Glomerular visceral epithelial cell (primary cell): Measurements from ENCODE around the gene GGNBP2.
"Not testable (repeated sequence)": the region's sequence is repeated elsewhere in the genome, so short reads cannot be mapped to it uniquely, and the experiment has no call there.

Source experiments
- DNase-seq: peaks from one replicate; pipeline ENCODE4 v3.0.0-alpha.2; 2016; ENCODE audit errors: extremely low spot score

The GGNBP2 gene

DNA sequence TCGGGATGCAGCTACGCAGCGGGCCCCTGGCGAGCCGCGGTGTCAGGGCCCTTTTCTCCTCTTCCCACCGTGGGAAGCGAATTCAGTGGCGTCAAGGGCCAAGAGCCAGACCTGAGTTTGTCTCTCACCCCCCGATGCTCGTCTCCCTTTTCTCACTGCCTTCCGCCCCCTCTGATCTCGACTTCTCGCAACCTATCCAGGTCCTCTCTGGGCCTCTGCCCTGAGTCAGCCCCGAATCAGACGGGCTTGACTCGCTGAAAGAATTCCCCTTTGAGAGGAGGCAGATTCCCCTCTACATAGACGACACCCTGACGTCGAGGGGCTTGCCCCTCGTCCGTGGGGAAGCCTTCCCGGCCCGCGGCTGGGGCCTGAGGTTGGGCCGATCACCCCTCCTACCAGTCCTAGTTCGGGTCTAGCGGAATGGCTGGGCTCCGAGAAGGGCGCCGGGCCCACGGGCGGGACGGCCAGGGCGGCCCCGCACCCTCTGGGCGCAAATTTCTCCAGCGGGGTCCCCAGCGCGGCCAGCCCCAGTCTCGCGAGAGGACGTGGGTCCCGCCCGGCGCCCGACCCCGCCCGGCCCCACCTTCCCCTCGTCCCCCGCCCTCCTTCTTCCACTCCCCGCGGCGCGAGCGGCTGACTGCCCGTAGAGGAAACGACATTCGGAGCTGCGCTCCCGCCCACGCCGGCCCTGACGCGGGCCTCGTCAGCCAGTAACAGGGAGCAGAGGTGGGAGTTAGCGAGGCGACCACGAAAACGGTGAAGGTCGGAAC, at the start of gene GGNBP2:
TSS of gene GGNBP2 (plus strand) at position 613 of the 770 bp plus-strand sequence. CDS start 806 bp downstream, outside the sequence.
- peak; percentile 94 for DNase-seq

GRCh38 chr17:36495076-36495578, 49.6 kb upstream of the GGNBP2 start:
- DNase-seq = no peak

DNA sequence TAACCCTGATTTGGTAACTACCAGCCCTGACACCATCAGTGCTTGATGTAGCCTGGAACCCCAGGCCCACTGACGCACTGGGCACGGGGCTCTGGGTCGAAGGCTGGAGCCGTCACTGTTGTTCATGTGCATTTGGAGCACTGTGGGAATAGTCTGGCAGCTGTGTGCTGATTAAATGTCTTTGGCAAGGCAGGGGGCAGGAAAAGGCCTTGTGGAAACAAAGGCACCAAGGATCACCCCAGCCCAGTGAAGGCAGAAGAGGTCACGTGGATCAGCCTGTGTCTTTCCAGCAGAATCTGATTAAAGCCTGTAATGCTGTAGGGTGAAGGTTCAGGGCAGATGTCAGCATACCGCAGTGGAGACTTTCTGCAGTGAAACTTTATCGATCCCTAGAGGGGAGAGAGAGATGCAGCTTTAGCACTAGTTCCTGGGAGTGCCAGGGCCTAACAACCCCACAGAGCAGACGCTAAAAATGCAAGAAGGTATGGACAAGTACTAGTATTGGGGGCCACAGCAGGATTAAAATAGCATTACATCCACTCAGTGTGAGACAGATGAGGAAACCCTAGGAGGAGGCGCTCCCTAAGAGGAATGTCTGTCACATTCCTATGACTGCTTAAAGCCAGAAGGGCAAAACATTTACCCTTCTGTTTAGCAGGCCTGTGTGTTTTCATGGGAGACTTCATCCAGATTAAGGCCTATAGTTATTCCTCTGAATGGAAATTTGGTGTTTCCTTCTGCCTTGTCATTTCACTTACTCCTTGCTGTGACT, 48.5 kb upstream of the GGNBP2 start:
- DNase-seq = no peak

GRCh38 chr17:36498155-36498554, 46.6 kb upstream of the GGNBP2 start:
- no peak for DNase-seq

DNA sequence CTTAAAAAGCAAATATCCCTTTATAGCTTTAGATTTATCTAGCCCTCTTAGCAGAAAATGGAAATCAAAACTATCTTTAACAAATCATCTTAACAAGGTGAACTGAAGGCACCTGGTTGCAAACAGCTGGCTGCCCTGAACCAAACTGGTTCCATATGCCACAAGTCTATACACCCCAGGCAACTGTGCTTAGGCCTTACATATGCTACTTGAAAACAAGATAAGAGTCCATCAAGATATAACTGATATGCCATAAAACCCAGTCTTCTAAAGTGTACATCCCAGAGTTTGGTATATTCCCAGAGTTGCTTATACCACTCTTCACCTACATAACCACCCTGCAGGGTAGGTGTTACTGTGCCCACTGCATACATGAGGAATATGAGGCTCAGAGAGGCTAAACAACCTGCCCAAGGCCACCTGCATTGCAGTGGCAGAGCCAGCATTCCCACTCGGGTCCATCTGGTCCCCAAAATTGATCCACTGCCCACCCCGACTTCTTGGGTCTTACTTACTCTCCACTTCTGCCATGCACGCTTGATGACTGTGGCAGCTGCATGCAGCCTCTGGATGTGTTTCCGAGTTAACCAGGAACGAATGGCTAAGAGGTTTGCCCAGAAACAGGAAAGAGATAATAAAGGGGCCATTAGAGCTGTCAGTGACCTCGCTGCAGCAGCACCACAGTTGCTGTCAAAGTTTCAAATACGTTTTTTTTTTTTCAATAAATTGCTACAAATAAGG, 46.0 kb upstream of the GGNBP2 start:
- DNase-seq = no peak

DNA sequence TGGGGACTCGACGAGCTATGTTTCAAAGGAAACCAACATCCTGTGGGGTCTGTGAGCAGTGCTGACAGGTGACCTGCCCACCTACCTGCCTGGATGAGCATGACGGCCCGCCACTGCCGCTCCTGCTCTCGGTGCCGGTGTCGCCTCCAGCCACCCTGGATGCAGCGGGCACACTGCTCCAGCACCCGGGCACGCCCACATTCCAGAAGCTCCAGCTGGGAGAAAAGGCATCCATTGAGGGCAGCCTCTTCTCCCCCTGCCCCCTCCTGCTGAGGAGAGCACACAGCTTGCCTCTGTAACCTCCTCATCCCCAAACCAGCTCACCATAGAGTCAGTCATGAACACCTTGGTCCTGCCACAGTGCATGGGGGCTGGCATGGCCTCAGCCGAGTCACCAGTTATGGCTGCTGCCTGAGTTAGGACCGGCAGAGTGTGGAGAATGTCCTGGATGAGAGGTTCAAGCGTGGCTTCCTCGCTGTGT, 43.9 kb upstream of the GGNBP2 start:
- DNase-seq = no peak

DNA sequence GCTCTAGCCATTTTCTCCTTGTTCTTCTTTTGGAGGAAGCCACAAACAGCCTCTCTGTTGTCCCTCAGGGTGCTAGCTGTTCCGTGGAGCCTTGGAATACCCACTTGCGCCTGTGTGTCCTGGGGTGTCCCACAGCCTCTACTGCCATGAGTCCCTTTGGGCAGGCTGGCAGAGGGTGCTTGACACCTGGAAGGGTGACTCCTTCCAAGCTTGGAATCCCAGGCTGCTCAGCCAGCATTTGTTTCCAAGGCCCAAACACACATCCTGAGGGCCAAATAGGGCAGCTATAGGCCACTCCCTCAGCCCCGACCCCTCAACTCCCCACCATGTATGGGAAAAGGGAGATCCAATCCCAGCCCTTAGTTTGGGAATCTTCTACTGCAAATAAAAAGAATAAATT, 43.4 kb upstream of the GGNBP2 start:
- no peak for DNase-seq

DNA sequence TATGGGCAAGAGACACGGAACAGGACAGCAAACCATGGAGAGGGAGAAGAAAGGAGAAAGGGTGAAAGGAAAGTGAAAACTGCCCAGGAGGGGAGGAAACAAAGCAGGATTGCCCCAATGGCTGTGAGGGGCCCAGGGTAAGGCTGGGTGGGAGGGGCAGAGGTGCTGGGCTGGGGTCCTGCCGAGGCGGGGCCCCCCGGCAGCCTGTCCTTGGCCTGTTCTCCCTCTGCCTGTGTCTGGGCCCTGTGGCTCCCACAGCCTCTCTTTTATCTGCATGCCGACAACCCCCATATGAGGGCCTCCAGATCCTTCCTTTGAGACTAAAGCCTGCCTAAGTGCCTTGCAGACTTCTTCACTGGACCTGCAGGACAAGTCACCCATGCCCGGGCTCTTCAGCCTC, 42.8 kb upstream of the GGNBP2 start:
- no peak for DNase-seq

DNA sequence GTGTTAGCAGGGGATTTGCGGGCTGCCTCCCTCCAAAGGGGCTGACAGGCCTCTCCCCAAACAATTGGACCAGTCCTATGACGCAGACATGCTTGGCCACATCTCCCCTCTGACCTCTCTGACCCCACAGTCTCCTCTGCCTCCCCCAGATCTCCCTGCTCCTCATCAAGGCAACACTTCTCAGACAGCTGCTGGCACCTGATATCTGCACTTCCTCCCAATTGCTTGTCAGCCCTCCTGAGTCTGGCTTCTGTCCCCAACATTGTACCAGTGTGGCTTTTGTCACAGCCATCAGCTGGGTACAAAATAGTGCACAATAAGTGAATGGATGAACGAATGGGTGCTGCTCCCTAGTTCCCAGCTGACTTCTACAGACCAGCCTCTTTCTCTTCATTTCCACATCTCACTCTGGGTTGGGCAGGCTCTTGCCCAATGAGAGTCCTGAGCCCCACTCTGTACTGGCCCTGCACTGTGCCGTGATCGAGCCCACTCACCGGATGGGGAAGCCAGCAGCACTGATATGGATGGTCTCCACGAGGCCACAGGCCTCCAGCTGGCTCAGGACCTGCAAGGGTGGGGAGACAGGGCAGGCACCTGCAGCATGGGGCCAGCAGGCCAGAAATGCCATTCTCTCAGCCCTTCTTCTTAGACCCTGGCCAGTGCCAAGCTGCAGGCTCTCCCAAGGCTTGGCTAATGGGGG, 41.1 kb upstream of the GGNBP2 start:
- DNase-seq = no peak

- DNase-seq = no peak
These were observed 40.6 kb upstream of the GGNBP2 start for GRCh38 chr17:36504156-36504545.

DNA sequence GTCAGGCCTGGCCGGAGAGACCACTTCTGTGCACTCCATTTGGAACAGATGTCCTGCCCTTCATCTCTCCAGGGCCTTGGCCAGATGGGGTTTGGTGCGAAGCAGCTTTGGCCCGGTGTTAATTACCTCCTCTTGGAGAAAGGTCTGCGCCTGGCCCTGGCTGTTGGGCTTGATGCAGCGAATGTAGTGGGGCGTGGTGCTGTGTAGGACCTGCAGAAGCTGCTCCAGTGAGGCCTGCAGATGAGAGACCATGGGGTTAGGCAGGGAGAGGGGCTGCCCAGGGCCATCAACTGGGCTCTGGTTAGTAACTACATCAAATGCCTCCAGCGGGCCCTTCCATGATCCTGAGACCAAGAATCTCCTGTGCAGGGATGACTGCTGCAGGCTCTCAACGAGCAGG, 39.5 kb upstream of the GGNBP2 start:
- DNase-seq = no peak

GRCh38 chr17:36506249-36506826, 38.4 kb upstream of the GGNBP2 start:
- DNase-seq = no peak

- no peak for DNase-seq
These were observed 37.9 kb upstream of the GGNBP2 start for GRCh38 chr17:36506831-36507230.

DNA sequence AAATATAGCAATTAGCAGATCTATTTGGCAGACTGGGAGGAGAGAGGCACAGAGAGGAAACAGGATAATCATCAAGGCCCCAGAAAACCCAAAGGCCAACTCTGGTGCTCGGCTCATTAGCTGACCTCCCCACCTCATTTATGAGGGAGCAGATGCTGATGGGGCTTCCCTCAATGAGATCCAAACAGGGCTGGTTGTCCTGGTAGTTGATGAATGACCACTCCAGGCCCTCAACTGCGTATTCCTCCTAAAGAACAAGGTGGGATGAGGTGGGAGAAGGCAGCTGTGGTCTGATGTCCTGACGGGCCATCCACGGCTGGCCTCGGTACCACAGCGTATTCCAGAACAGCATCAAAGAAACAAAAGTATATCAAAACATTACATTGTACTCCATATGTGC, 37.5 kb upstream of the GGNBP2 start:
- no peak for DNase-seq

DNA sequence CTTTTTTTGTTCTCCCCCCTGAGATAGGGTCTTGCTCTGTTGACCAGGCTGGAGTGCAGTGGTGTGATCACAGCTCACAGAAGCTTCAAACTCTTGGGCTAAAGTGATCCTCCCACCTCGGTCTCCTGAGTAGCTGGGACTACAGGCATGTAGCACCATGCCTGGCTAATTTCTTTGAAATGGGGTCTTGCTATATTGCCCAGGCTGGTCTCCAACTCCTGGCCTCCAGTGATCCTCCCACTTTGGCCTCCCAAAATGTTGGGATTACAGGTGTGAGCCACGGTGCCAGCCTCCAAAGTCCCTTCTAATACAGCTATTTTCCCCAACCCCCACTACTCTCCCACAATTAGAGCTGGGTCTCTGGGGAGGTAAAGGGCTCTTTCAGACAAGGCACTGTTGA, 36.3 kb upstream of the GGNBP2 start:
- DNase-seq = not testable (repeated sequence)

- no peak for DNase-seq
These were observed 35.3 kb upstream of the GGNBP2 start for GRCh38 chr17:36509272-36509985.

DNA sequence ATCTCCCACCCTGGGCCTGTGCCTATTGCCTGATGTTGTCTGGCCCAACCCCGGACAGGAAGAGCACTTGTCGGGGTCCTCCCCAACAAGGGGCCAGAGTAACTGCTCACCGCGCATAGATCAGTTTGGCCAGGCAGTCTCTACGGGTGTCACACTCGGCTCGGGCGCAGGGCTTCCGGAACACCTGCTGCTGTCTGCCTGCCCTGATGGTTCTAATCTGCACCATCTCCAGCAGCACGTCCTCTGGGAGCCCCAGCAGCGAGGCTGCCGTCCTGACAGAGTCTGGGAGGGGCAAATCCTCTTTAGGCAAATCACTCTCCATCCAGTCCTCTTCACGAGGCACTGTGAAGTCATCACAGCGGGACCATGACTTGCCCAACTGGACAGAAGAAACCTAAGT, 34.1 kb upstream of the GGNBP2 start:
- DNase-seq = no peak

DNA sequence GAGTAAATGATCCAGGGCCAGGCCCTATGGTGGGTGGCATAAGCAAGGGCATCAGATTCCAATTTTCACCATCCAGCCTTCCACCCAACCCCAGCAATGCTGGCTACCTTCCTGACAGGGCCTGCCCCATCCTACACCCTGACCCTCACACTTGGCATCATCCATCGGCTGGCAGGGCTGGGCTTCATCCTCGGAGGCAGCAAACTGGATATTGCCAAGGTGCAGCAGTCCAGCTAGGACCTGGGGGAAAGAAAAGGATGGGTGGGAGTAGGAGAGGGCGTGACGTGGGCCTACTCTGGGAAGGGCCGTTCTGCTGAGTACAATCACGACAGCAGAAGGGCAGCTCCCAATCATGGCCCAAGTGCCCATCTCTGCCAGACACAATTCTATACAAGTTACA, 33.5 kb upstream of the GGNBP2 start:
- DNase-seq = no peak

GRCh38 chr17:36512641-36513040, 32.1 kb upstream of the GGNBP2 start:
- DNase-seq = no peak

- no peak for DNase-seq
These were observed 29.9 kb upstream of the GGNBP2 start for GRCh38 chr17:36514856-36515255.

- DNase-seq = no peak
These were observed 28.9 kb upstream of the GGNBP2 start for GRCh38 chr17:36515837-36516236.
